NCI-H460 (cell line): ENCODE data around the gene TERT. TPM values are rescaled to one million over a fixed set of nuclear protein-coding genes. Genes with fewer than 3 reads are reported as not detected.
"Not testable (repeated sequence)": the region's sequence is repeated elsewhere in the genome, so short reads cannot be mapped to it uniquely, and the experiment has no call there.

Experiments
- DNase-seq: peaks from one replicate; pipeline ENCODE4 v3.0.0-alpha.2; 2016; ENCODE audit warnings: low read depth; ENCODE audit errors: extremely low read depth
- total RNA-seq: library from RNA; depleted of rRNA; stranded (reverse); fragments of >200 nt; shearing (Covaris generic); gene quantifications from 2 replicates; pipeline ENCODE4 v1.2.3, GENCODE V29; 2014

Gene TERT
- total RNA-seq, 1 experiment from 2014 or later: 1.5 TPM

GRCh38 chr5:1280177-1281037, 14.5 kb downstream of the TERT start:
- DNase-seq: no peak

- DNase-seq: no peak
Observed at GRCh38 chr5:1279443-1280151, 15.3 kb downstream of the TERT start.

GRCh38 chr5:1278656-1279442, 16.0 kb downstream of the TERT start:
- no peak for DNase-seq

GRCh38 chr5:1278216-1278615, 16.7 kb downstream of the TERT start:
- no peak for DNase-seq

GRCh38 chr5:1277781-1278180, 17.1 kb downstream of the TERT start:
- no peak for DNase-seq

GRCh38 chr5:1277331-1277730, 17.5 kb downstream of the TERT start:
- no peak for DNase-seq

GRCh38 chr5:1276930-1277329, 17.9 kb downstream of the TERT start:
- DNase-seq: no peak

- DNase-seq: not testable (repeated sequence)
Observed at GRCh38 chr5:1275397-1276391, 19.2 kb downstream of the TERT start.

GRCh38 chr5:1274471-1274870, 20.4 kb downstream of the TERT start:
- no peak for DNase-seq

- no peak for DNase-seq
Observed at GRCh38 chr5:1273745-1274144, 21.1 kb downstream of the TERT start.

- no peak for DNase-seq
Observed at GRCh38 chr5:1272201-1272600, 22.7 kb downstream of the TERT start.

- DNase-seq: no peak
Observed at GRCh38 chr5:1270933-1271914, 23.6 kb downstream of the TERT start.

- DNase-seq: no peak
Observed at GRCh38 chr5:1270426-1270825, 24.4 kb downstream of the TERT start.

GRCh38 chr5:1268666-1269065, 26.2 kb downstream of the TERT start:
- DNase-seq: no peak

- no peak for DNase-seq
Observed at GRCh38 chr5:1268056-1268455, 26.8 kb downstream of the TERT start.

GRCh38 chr5:1267464-1267863, 27.4 kb downstream of the TERT start:
- DNase-seq: not testable (repeated sequence)

GRCh38 chr5:1266791-1267190, 28.1 kb downstream of the TERT start:
- no peak for DNase-seq
